SJCRH30 (cell line): Measurements from ENCODE around the gene CD300H. TPM values are rescaled to one million over a fixed set of nuclear protein-coding genes. Genes with fewer than 3 reads are reported as not detected.

Experiments used
- DNase-seq, 2 experiments: peaks; one replicate each; pipeline ENCODE4 v3.0.0-alpha.2; 2015 to 2020
- H3K27ac ChIP-seq: fragments of 250-450 bp; sonication (Bioruptor Pico); 2 replicates; pipeline ENCODE4 v1.5.1; 2020; ENCODE audit warnings: mild to moderate bottlenecking, moderate library complexity
- H3K27me3 ChIP-seq: fragments of 250-450 bp; sonication (Bioruptor Pico); 2 replicates; pipeline ENCODE4 v1.5.1; 2020; ENCODE audit warnings: mild to moderate bottlenecking, moderate library complexity
- H3K36me3 ChIP-seq: fragments of 250-450 bp; sonication (Bioruptor Pico); 2 replicates; pipeline ENCODE4 v1.5.1; 2020; ENCODE audit warnings: mild to moderate bottlenecking, moderate library complexity
- H3K4me1 ChIP-seq: fragments of 250-450 bp; sonication (Bioruptor Pico); 2 replicates; pipeline ENCODE4 v1.5.1; 2020; ENCODE audit warnings: mild to moderate bottlenecking, moderate library complexity
- H3K4me3 ChIP-seq: fragments of 250-450 bp; sonication (Bioruptor Pico); 2 replicates; pipeline ENCODE4 v1.5.1; 2020; ENCODE audit warnings: mild to moderate bottlenecking, moderate library complexity
- H3K9me3 ChIP-seq: fragments of 250-450 bp; sonication (Bioruptor Pico); replicated peaks from 2 replicates; pipeline ENCODE4 v1.5.1; 2020; ENCODE audit warnings: mild to moderate bottlenecking, moderate library complexity
- total RNA-seq: library from RNA; depleted of rRNA; stranded (reverse); fragments of >200 nt; shearing (Covaris generic); gene quantifications from 2 replicates; pipeline ENCODE4 v1.2.3, GENCODE V29; 2014; rRNA removed

CD300H gene
- not detected in 2 replicates for total RNA-seq

DNA sequence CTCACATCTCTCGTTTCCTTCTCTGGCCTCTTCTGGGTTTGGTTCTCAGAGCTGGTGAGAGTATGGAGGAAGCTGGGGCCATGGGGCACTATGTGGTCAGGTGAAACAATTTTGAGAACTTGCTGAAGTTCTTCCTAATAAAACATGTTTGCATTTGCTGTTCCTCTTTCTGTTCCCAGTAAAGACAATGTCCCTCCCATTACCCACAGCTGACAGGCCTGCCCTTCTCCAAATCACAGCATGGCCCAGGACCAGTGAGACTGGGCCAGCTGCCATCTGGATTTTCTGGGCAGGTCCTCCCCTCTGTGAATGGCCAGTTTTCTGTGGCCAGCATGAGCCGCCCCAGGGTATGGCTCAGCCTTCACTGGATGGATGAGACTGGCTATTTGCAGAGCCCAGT is at the start of gene CD300H:
Gene CD300H (minus strand): TSS at position 113 of the 400 bp plus-strand sequence.
- DNase-seq, result no peak
- no peak within 1 kb of the TSS for H3K4me3 ChIP-seq
- H3K27me3 ChIP-seq, result peaks cover 7% of the 10 kb centered on the region; the same call in 1 of the 2 replicates
- H3K36me3 ChIP-seq, result no peaks in the 10 kb centered on the region
- H3K4me1 ChIP-seq, result peaks cover 2% of the 10 kb centered on the region; the same call in 1 of the 2 replicates
- no peak within 1 kb of the TSS for H3K27ac ChIP-seq
- H3K9me3 ChIP-seq, result no peaks in the 10 kb centered on the region; the same call in 1 of the 2 replicates

DNA sequence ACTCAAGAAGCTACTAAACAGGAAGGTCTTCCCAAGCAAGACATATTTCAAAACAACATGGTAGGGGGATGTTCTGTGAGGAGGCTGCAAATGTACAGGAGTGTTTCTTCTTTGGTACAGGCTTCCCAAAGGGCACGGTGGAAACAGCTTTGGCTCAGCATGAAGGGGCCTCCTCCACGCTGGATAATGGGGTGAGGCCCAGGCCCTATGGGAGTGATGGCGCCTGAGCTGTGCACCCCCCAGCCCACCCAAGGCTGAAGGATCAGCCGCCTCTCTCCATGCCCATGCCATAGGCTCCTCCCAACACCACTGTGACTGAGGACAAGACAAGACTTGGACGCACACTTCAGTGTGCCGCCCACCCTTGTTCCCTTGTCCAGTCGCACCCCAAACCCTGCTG is 49.4 kb upstream of the CD300H start:
- Histone ChIP-seq H3K27me3 (peaks cover 19% of the 10 kb centered on the region), H3K36me3 (no peaks in the 10 kb centered on the region), H3K9me3 (no peaks in the 10 kb centered on the region), H3K27ac (no peak overlapping the region), H3K4me1 (peaks cover 6% of the 10 kb centered on the region; the same call in 1 of the 2 replicates), H3K4me3 (no peak overlapping the region)
- DNase-seq, result no peak

DNA sequence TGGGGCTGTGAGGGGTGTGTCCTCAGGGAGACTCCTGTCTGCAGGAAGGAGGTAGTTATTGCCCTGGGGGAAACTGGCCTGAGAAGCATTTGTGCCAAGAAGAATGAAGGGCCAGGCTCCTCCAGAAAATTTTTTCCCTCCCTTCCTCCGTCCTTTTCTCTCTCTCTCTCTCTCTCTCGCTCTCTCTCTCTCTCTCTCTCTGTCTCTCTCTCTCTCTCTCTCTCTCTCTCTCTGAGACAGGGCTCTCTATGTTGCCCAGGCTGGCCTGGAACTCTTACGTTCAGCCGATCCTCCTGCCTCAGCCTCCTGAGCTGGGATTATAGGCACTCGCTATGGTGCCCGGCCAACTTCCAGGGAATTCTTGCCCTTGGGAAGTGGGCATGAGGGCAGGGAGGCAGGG is 44.7 kb upstream of the CD300H start:
- H3K36me3 ChIP-seq, result no peaks in the 10 kb centered on the region
- DNase-seq, result no peak
- peaks cover 13% of the 10 kb centered on the region for H3K27me3 ChIP-seq

DNA sequence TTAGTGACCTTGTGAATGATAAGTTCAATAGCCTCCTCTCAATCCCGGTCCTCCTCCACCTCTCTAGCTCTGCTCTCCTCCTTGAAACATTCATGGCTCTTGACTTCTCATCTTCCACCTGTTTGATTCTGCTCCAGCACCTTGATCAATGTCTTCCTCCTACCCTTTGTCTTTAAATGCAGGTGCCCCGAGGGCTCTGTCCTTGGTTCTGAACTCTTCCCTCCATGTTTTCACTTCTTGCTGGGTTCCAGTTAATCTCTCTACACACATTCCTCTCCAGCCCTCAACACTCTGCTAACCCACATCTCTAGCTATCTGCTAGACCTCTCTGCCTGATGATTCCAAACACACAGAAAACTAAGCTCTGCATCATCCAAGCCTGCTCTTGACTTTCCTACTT is 42.8 kb upstream of the CD300H start:
- Histone ChIP-seq H3K27ac (no peak overlapping the region), H3K36me3 (no peaks in the 10 kb centered on the region), H3K4me1 (no peaks in the 10 kb centered on the region), H3K9me3 (no peaks in the 10 kb centered on the region), H3K27me3 (peaks cover 9% of the 10 kb centered on the region), H3K4me3 (no peak overlapping the region)
- DNase-seq, result peak in 1 of 2 experiments; percentile 37

More for the DNA sequence above, 44.7 kb upstream of the CD300H start:
- H3K4me1 ChIP-seq, result no peaks in the 10 kb centered on the region
- H3K9me3 ChIP-seq, result no peaks in the 10 kb centered on the region
- no peak overlapping the region for H3K4me3 ChIP-seq
- H3K27ac ChIP-seq, result no peak overlapping the region

DNA sequence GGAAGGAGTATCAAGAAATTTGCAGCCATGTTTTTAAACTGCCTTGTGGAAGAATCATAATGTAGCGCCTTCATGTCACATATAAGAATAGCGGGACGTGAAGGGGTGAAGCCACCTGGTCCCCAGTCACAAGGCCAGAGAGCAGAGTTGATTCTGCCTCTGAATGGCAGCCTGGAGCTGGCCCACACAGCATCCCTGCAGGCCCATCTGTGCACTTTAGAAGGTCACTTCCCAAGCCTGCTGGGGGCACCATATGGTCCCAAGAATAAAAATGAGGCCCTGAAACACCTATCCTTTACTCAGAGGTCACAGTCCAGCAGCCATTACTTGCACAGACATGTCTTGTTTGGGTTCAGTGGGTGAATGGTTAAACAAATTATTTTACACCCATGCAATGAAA is 41.2 kb upstream of the CD300H start:
- Histone ChIP-seq H3K36me3 (no peaks in the 10 kb centered on the region), H3K4me1 (no peaks in the 10 kb centered on the region), H3K4me3 (no peak overlapping the region), H3K27me3 (peaks cover 17% of the 10 kb centered on the region), H3K9me3 (no peaks in the 10 kb centered on the region), H3K27ac (no peak overlapping the region)
- no peak for DNase-seq

DNA sequence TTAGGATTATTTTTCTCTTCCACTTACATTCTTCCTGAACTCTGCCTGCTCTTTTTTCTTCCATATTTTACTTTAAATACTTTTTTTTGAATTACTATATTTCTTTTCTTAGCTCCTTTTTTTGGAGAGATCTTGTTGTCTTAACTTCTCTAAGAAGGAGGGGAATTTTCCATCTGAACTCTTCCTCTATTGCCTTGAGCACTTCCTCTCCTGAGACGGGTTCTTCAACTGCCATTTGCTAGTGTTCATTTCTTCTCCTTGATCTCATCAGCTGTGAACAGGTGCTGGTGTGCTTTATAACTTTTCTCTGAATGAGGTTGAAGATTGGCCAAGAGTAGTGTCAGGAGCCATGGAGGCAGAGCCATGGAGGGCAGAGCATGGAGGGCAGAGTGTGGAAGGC is 39.9 kb upstream of the CD300H start:
- H3K9me3 ChIP-seq, result no peaks in the 10 kb centered on the region
- no peak overlapping the region for H3K4me3 ChIP-seq
- H3K27me3 ChIP-seq, result peaks cover 15% of the 10 kb centered on the region
- H3K36me3 ChIP-seq, result no peaks in the 10 kb centered on the region
- no peaks in the 10 kb centered on the region for H3K4me1 ChIP-seq
- H3K27ac ChIP-seq, result no peak overlapping the region
- no peak for DNase-seq

DNA sequence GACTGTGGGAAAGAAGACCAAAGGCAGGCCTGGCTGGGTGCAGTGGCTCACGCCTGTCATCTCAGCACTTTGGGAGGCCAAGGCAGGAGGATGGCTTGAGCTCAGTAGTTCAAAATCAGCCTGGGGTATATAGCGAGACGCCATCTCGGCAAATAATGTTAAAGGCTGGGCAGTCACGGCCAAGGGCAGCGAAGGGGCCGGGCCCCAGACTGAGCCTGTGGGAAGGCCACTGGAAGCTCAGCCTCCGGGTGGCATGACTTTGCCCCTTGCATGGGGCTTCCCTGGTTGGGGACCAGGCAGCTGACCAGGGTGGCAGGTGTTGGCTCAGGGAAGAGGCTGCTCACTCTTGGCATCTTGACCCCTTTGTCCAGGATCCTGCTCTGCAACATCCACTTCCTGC is 38.7 kb upstream of the CD300H start:
- Histone ChIP-seq H3K36me3 (no peaks in the 10 kb centered on the region), H3K27me3 (peaks cover 21% of the 10 kb centered on the region), H3K4me1 (no peaks in the 10 kb centered on the region), H3K4me3 (no peak overlapping the region), H3K9me3 (no peaks in the 10 kb centered on the region), H3K27ac (no peak overlapping the region)
- DNase-seq, result no peak

DNA sequence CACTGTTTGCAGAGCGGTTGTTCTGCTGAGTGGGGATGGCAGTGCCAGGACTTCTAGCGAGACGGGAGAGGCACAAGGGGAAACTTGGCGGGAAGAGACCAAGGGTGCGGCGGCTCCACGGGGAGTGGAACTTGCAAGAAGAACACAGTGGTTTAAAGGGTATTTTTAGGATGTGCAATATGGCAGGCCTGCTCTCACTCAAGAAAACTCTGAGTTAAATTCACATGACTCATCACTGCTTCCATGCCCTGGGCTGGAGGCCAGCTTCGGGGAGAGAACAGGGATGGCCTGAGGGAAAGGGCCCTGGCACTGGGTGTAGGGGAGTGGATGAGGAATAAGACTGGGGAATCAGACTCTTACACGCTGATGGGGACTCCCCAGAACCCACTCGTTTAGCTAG is 38.1 kb upstream of the CD300H start:
- H3K36me3 ChIP-seq, result no peaks in the 10 kb centered on the region

DNA sequence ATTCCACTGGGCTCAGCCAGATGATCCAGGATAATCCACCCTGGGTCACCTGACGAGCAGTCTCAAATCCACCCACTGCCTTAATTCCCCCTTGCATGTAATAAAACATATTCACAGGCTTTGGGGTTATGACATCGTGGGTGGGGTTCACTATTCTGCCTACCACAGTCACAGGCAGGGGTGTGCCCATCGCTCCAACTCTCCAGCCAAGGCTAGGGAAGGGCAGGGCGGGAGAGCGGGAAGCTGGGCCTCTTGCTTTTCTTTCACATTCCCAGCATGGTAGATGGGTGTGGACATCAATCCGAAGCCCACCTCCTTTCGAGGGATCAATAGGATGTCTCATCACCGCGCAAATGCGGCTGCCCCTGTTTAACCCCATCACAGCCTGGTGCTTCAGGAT is 37.5 kb upstream of the CD300H start:
- H3K9me3 ChIP-seq, result no peaks in the 10 kb centered on the region
- H3K36me3 ChIP-seq, result no peaks in the 10 kb centered on the region
- H3K27me3 ChIP-seq, result peaks cover 21% of the 10 kb centered on the region
- H3K27ac ChIP-seq, result no peak overlapping the region
- no peak for DNase-seq
- H3K4me3 ChIP-seq, result no peak overlapping the region
- no peaks in the 10 kb centered on the region for H3K4me1 ChIP-seq

More for the DNA sequence above, 38.1 kb upstream of the CD300H start:
- Histone ChIP-seq H3K9me3 (no peaks in the 10 kb centered on the region), H3K27ac (no peak overlapping the region), H3K4me3 (no peak overlapping the region), H3K27me3 (peaks cover 21% of the 10 kb centered on the region), H3K4me1 (no peaks in the 10 kb centered on the region)
- peak in 1 of 2 experiments; percentile 11 for DNase-seq

DNA sequence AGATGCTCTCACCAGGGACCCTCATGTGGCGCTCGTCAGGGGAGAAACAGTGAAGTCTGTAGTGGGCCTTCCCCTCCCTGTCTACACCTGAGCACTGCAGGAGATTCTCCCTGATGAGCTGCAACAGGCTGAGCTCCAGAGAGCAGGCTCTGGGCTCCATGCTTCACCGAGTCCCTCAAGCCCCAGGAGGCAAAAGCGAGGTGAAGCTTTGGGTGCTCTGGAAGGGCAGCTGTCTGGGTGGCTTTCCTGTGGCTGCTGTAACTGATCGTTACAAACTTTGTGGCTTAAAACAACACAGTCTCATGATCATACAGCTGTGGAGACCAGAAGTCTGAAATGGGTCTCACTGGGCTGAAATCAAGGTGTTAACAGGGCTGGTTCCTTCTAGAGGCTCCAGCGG is 36.9 kb upstream of the CD300H start:
- Histone ChIP-seq H3K36me3 (no peaks in the 10 kb centered on the region), H3K27ac (no peak overlapping the region), H3K27me3 (peaks cover 21% of the 10 kb centered on the region), H3K4me1 (no peaks in the 10 kb centered on the region), H3K9me3 (no peaks in the 10 kb centered on the region), H3K4me3 (no peak overlapping the region)
- DNase-seq, result no peak

DNA sequence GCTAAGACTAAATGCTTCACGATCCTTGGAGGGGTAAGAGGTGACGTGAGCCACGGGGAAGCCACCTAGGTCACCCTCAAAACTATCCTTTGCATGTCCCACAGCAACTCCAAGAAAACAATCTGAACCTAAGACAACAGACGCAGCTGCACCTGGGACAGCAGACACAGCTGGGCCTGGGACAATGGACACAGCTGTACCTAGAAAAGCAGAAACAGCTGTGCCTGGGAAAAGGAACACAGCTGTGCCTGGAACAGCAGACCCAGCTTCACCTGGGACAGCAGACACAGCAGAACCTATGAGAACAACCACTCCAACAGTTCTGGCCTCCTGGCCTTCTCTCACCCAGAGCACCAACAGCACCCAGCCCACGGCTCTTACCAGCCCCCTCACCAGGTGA is 36.4 kb upstream of the CD300H start:
- Histone ChIP-seq H3K36me3 (no peaks in the 10 kb centered on the region), H3K27ac (no peak overlapping the region), H3K9me3 (no peaks in the 10 kb centered on the region), H3K4me1 (no peaks in the 10 kb centered on the region), H3K27me3 (peaks cover 21% of the 10 kb centered on the region), H3K4me3 (no peak overlapping the region)
- no peak for DNase-seq

DNA sequence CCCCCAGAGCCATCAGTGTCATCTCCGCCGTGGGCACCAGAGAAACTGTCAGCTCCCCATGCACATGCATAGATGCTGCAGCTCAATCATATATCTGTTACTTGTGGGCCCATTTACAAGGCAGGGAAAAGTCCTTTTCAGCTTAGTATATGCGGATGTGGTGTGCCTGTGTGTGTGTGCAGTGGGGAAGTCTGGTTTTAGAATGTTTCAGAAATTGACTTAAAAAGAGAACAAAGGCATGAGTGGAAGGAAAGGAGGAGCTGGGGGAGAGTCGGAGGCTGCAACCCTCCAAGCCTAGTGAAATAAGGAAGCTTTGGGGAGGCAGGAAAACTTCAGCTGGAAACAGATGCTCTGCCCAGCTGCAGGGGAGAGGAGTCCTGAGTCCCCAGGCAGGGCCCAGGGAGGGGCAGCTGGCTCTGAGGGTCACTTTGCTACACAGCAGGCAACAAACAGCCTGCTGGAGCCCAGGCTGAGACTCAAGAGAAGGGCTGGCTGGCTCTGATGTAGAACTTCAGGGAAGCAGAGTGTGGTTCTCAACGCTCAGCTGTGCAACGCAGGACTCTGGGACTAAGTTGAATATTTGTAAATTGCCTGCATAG is 35.8 kb upstream of the CD300H start:
- Histone ChIP-seq H3K9me3 (no peaks in the 10 kb centered on the region), H3K4me1 (no peaks in the 10 kb centered on the region), H3K36me3 (no peaks in the 10 kb centered on the region), H3K27me3 (peaks cover 21% of the 10 kb centered on the region), H3K4me3 (no peak overlapping the region), H3K27ac (no peak overlapping the region)
- DNase-seq, result no peak

DNA sequence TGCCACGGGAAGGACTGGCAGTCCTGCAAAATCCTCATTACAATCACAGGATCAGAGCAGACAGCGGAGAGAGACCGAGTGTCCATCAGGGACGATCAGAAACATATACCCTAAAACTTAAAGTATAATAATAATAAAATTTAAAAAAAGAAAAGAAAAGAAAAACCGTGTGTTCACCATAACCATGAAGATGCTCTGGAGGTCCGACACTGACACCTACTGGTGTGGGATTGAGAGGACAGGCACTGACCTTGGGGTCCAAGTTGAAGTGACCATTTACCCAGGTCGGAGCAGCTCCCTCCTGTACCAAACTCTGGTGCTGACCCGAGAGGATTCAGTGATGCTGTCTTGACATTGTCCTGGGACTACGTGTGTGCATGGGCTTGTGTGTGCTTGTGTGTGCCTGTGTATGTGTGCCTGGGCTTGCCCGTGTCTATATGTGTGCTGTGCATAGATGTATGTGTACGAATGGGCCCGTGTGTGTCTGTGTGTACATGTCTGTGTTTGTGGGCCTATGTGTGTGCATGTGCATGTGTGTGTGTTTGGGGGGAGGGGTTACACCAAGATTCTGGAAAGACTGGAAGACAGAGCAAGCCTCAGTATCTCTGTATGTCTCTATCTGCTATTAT is 34.7 kb upstream of the CD300H start:
- Histone ChIP-seq H3K4me1 (no peaks in the 10 kb centered on the region), H3K9me3 (no peaks in the 10 kb centered on the region), H3K36me3 (no peaks in the 10 kb centered on the region), H3K27ac (no peak overlapping the region), H3K27me3 (peaks cover 23% of the 10 kb centered on the region), H3K4me3 (no peak overlapping the region)
- peak; percentile 33 to 62 for DNase-seq

DNA sequence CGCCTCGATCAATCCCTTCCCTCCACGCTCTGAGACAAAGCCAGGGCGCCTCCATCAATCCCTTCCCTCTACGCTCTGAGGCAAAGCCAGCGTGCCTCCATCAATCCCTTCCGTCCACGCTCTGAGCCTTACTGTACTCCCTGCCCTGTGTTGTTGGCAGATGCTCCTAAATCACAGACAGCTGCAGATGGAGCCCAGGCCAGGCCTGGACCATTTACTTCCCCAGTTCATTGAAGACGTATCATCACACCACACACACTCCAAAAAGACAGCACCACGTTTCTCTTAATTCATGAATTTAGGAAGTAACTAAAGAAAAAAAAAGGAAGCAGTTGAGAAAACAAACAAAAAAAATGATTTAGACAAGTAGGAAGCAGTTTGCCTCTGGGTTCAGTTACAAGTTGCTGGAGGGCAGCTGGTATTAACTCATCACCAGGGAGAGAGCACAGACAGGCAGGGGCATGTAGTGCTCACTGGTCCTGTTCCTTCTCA is 32.2 kb upstream of the CD300H start:
- DNase-seq, result no peak
- Histone ChIP-seq H3K27me3 (peaks cover 28% of the 10 kb centered on the region), H3K36me3 (no peaks in the 10 kb centered on the region), H3K4me1 (no peaks in the 10 kb centered on the region), H3K4me3 (no peak overlapping the region), H3K9me3 (no peaks in the 10 kb centered on the region), H3K27ac (no peak overlapping the region)

DNA sequence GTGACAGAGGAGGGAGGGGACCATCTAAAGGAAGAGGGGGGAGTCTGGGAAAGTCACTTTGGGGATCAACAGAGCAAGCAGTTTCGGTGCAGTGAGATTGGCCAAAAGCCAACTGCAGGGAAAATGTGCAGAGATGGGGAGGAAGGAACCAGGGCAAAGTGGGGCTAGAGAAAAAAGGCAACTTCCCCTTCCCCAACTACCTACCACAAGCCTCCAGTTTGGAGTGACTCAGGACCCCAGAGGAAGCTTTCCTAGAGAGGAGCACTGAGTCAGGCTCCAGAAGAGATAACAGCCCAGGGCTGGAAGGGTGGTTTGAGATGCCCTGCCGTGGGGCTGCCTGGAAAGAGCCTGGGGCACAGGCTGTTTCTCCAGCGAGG is 31.7 kb upstream of the CD300H start:
- no peak for DNase-seq
- H3K9me3 ChIP-seq, result no peaks in the 10 kb centered on the region
- H3K4me1 ChIP-seq, result no peaks in the 10 kb centered on the region
- H3K36me3 ChIP-seq, result no peaks in the 10 kb centered on the region
- H3K4me3 ChIP-seq, result no peak overlapping the region
- no peak overlapping the region for H3K27ac ChIP-seq
- peaks cover 24% of the 10 kb centered on the region for H3K27me3 ChIP-seq
